HG03342 (cell line): ENCODE measurements around the gene KDM6B.

ENCODE experiments used
- ATAC-seq: cut with Tn5 transposase; IDR thresholded peaks from one replicate; pipeline ENCODE4 v1.9.1; 2021; ENCODE audit warnings: mild to moderate bottlenecking, moderate library complexity; ENCODE audit not compliant: unreplicated experiment

Gene KDM6B

GRCh38 chr17:7818746-7819645, 15.0 kb upstream of the KDM6B start:
- no peak for ATAC-seq

- ATAC-seq, result no peak
Observed at GRCh38 chr17:7820231-7820630, 13.8 kb upstream of the KDM6B start.

- no peak for ATAC-seq
Observed at GRCh38 chr17:7822126-7822525, 11.9 kb upstream of the KDM6B start.

- no peak for ATAC-seq
Observed at GRCh38 chr17:7823581-7824001, 10.4 kb upstream of the KDM6B start.

- ATAC-seq, result no peak
Observed at GRCh38 chr17:7824021-7824924, 9.7 kb upstream of the KDM6B start.

- no peak for ATAC-seq
Observed at GRCh38 chr17:7825206-7825990, 8.6 kb upstream of the KDM6B start.

- ATAC-seq, result no peak
Observed at GRCh38 chr17:7830616-7831015, 3.4 kb upstream of the KDM6B start.

GRCh38 chr17:7831233-7831632, 2.8 kb upstream of the KDM6B start:
- ATAC-seq, result no peak

- no peak for ATAC-seq
Observed at GRCh38 chr17:7832431-7832830, 1.6 kb upstream of the KDM6B start.

- no peak for ATAC-seq
Observed at GRCh38 chr17:7833011-7833794, 814 bp upstream of the KDM6B start.

GRCh38 chr17:7834542-7834956, 532 bp downstream of the KDM6B start:
- no peak for ATAC-seq

- ATAC-seq, result peak; percentile 45
Observed at GRCh38 chr17:7834957-7835813, 1.2 kb downstream of the KDM6B start.

GRCh38 chr17:7835814-7836595, 2.0 kb downstream of the KDM6B start:
- peak; percentile 4 for ATAC-seq

- ATAC-seq, result no peak
Observed at GRCh38 chr17:7836596-7837407, 2.8 kb downstream of the KDM6B start.

- no peak for ATAC-seq
Observed at GRCh38 chr17:7837408-7838088, 3.5 kb downstream of the KDM6B start.

GRCh38 chr17:7838090-7839075, 4.4 kb downstream of the KDM6B start:
- no peak for ATAC-seq
